22Rv1 (cell line): Measurements from ENCODE around the gene LSP1.

Experiments
- ZFX ChIP-seq: fragments of 450-650 bp; IDR thresholded peaks from 2 replicates; pipeline ENCODE4 v1.6.1; 2017; ENCODE audit warnings: antibody characterized with exemption, borderline replicate concordance
- TF ChIP-seq, protein P1 (sequence below): fragments of 450-650 bp; IDR thresholded peaks from 2 replicates; pipeline ENCODE4 v1.5.1; 2017; ENCODE audit warnings: mild to moderate bottlenecking

DNA sequence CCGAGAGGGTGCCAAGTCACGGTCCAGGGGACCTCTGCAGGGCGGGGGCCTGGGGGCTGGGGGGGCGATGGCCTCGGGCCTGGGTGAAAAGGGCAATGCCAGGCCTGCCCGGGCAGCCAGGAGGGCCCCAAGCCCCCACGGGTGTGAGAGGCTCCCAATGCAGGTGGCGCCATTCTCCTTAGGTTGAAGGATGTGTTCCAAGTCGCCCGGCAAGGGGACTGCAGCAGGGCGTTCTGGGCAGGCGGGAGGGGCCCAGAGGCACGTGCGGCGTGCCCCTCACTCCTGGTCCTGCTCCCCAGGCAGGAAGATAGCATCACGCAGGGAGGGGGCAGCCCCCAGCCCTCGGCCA is 14.8 kb upstream of the LSP1 start:
- TF ChIP-seq, protein P1, sequence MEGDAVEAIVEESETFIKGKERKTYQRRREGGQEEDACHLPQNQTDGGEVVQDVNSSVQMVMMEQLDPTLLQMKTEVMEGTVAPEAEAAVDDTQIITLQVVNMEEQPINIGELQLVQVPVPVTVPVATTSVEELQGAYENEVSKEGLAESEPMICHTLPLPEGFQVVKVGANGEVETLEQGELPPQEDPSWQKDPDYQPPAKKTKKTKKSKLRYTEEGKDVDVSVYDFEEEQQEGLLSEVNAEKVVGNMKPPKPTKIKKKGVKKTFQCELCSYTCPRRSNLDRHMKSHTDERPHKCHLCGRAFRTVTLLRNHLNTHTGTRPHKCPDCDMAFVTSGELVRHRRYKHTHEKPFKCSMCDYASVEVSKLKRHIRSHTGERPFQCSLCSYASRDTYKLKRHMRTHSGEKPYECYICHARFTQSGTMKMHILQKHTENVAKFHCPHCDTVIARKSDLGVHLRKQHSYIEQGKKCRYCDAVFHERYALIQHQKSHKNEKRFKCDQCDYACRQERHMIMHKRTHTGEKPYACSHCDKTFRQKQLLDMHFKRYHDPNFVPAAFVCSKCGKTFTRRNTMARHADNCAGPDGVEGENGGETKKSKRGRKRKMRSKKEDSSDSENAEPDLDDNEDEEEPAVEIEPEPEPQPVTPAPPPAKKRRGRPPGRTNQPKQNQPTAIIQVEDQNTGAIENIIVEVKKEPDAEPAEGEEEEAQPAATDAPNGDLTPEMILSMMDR = peak; percentile 67
- TF ChIP-seq ZFX = no peak
